NCI-H526 treated with DMSO at 0.1 percent for 48 hours (cell line): ENCODE data around the gene ACTN2.

Source experiments
- DNase-seq: peaks from one replicate; lab custom pipeline; 2025; lab: John Stamatoyannopoulos, UW

Gene ACTN2

DNA sequence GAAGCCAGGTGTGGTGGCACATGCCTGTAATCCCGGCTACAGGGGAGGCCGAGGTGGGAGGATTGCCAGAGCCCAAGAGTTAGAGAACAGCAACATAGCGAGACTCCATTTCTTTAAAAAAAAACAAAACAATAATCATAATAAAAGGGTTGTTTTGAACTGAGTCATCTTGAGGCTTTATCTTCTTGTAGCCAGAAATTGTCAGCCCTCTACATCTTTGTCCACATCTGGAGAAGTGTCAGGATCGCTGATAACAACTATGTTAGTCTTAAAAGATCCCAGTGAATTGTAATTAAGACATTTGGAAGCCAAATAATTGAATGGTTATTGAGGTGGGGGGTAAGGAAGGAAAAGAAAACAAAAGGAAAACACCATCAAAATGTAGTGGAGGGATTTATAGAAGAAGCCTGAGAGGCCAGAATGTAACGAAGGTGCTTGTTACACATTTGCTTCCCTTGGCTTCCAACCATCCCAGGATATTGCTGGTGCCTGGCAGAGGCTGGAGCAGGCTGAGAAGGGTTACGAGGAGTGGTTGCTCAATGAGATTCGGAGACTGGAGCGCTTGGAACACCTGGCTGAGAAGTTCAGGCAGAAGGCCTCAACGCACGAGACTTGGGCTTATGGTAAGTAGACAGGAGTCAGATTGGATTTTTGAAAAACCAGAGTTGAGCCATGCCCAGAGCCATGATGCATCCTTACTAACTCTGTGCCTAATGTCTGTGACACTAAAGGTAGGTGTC lies 56.3 kb downstream of the ACTN2 start:
- DNase-seq: no peak

DNA sequence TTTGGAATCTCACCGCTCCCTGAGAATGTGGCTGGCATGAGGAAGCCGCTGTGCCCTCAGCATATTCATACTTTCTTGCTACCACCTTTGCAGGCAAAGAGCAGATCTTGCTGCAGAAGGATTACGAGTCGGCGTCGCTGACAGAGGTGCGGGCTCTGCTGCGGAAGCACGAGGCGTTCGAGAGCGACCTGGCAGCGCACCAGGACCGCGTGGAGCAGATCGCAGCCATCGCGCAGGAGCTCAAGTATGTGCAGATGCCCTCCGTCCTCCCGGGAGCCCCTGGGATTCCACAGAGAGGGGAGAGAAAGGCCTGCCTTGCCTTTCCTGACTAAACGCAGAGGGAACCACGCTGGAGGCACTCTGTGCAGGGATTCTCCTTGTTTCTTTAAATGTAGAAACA lies 58.2 kb downstream of the ACTN2 start:
- DNase-seq: no peak

DNA sequence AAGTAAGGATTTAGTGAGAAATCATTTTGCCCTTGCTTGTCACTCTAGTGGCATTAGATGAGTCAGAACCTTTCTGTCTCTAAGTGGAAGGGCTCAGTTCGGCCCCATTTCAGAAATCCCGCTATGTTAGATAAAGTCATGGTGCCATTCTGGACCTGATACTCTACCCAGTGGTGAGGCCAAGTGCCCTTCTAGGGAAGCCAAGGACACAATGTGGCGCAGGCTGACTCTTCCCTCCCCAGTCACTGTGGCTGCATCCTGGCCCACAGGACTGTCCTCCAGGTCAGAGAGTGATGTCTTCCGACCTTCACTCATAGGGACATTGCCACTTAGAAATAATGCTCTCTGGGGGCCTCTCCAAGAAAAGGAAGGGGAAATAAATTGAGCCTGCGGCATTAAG lies 60.5 kb downstream of the ACTN2 start:
- DNase-seq: no peak

DNA sequence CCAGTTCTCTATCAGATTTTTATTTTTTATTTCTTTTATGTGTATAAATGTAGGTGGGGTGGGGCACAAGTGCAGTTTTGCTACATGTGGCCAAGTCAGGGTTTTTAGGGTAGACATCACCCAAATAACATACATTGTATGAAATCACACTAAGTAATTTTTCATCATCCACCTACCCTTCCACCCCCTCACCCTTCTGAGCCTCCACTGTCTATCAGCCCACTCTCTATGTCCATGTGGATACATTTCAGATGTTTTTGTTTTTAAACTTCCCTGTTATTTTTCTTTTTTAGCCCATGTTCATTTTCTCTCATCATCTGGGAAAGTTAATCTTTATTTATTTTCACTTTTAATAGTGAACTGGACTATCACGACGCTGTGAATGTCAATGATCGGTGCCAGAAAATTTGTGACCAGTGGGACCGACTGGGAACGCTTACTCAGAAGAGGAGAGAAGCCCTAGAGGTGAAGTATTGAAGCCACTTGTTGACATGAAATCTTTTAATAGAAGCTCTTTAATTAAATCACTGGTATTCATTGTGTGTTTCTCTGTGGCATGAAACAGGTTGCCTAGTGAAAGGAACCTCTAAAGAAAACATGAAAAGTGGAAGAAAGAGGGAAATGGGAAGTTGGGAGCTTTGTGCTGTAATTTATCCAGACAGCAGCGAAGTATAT lies 61.1 kb downstream of the ACTN2 start:
- DNase-seq: no peak

DNA sequence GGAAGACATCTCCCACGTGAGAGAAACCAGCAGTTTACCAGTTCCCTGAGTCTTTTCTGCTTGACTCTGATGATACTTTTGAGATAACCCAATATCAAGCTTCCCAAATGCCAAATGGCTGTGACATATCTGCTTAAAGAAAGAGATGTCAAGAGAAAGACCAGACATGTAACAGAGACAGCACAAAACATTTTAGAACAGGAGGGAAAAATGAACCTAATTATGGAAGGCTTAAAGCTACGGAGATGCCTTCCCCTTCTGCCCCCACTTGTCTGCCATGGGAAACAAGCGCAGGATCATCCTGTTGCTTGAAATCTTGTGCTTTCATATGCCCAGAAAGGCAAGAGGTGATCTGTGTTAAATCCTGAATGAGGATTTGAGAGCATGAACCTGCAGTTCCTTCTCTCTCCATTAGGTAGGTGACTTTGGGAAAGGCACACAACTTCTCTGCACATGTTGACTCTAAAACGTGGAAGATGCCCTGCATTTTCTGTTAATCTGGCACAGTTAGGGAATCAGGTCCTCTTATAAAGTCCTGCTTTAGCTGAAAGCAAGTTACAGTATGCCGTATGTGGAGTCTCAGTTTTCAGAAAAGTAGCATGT lies 62.1 kb downstream of the ACTN2 start:
- no peak for DNase-seq

DNA sequence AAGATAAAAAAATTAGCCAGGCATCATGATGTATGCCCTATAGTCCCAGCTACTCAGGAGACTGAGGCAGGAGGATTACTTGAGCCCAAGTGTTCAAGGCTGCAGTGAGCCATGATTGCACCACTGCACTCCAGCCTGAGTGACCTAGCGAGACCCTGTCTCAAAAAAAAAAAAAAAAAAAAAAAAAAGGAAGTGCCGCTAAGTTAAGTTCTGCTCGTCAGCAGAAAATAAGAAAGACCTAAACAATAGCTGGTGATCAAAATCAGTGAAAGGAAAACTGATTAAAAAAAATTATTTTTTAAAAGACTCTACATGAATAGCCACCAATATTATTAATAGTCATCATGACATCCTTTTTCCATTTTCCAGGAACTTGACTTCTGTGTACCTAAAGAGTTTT lies 64.6 kb downstream of the ACTN2 start:
- DNase-seq: no peak

DNA sequence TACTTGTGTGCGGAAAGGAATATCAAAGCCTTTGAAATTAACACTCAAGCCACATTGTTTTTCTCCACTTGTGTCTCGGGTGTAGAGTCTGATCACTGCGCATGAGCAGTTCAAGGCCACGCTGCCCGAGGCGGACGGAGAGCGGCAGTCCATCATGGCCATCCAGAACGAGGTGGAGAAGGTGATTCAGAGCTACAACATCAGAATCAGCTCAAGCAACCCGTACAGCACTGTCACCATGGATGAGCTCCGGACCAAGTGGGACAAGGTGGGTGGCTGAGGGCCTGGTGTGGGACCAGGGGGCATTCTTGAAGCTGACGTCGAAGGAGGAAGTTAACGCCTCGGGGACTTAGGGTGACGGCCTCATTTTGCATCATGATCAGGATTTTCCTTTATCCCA lies 65.1 kb downstream of the ACTN2 start:
- no peak for DNase-seq

DNA sequence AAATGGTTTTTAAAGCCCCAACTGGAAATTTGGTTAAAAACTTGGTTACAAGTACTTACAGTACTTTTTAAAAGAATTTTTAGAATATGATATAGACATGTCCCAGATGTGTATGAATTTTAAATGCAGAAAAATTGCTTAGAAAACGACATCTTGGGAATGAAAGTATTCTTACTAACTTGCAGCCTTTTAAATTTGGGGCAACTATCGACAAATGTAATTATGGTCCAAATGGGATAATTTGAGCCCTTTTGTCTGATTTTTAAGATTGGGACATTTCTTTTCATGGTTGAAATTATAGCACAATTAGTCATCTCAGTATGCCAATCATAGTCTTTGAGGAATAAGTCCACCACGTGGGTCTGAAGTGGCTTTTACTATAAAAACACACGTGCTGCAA lies 65.6 kb downstream of the ACTN2 start:
- no peak for DNase-seq

DNA sequence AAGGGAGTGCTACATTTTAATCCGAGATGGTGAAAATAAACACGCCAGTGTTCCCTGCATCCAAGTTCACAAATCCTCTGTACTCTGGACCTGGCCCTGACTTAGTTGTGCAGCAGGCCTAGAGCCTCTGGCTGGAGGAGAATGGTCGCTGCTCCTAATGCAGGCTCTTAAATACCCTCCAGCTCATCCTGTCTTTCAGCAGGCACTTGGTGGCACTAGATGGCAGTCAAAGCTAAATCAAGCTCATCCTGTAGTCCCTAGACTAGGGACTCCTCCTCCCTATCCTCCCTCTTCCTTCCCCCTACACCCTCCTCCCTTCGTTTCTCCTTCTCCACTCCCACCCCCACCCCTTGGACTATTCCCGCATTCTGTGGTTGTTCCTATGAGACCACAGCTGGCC lies 67.2 kb downstream of the ACTN2 start:
- no peak for DNase-seq

DNA sequence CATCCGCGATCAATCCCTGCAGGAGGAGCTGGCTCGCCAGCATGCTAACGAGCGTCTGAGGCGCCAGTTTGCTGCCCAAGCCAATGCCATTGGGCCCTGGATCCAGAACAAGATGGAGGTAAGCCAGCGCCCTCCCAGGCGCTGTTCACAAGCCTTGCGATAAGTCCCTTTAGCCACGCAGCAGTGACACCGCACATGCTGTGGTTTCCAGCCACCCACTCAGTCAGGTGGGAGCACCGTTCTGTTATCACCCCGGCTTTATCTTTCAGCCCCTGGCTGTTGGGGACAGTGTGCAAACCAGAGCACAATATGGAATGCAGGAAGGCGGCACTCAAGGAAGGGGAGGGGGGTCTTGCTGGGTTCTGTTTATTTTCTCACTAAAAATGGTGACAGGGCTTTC lies 67.7 kb downstream of the ACTN2 start:
- DNase-seq: no peak

DNA sequence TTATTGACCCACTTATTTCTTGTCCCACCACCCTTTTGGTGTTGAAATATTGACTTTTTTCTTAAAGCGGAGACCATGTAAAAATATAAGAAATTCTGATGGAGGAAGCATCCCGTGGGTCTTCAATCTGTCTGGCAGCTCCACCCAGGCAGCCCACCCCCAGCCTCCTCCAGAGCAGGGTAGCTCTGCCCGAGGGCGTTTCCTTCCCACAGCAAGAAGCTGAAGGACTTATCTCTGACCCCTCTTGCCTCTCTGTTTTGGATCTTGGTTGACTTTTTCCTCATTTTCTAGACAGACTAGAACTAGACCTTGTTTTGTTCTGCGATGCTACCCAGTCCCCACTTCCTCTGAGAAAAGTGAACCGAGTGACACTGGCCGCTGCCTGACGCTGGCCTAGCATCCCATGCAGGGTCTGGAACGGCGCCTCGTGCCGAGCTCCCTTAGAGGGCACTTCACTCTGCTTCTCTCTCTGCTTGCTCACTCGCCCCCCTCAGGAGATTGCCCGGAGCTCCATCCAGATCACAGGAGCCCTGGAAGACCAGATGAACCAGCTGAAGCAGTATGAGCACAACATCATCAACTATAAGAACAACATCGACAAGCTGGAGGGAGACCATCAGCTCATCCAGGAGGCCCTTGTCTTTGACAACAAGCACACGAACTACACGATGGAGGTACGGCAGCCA lies 68.4 kb downstream of the ACTN2 start:
- DNase-seq: no peak

DNA sequence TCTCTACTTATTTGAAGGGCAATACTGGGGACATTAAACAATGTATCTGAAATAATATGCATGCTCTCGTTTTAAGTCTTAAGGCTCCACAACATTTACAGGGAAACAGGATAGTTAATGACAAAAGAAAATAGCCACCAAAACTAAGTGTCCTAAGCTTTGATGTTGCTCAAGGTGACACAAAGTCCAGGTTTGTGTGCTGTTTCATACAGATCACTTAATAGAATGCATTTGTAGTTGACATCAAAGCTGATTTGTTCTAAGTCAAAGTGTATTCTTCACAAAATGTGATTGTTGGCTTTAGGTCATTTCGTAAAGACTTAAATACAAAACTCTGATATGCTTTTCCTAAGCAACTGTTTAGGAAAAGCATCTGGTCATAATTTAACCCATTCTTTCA lies 71.3 kb downstream of the ACTN2 start:
- no peak for DNase-seq

DNA sequence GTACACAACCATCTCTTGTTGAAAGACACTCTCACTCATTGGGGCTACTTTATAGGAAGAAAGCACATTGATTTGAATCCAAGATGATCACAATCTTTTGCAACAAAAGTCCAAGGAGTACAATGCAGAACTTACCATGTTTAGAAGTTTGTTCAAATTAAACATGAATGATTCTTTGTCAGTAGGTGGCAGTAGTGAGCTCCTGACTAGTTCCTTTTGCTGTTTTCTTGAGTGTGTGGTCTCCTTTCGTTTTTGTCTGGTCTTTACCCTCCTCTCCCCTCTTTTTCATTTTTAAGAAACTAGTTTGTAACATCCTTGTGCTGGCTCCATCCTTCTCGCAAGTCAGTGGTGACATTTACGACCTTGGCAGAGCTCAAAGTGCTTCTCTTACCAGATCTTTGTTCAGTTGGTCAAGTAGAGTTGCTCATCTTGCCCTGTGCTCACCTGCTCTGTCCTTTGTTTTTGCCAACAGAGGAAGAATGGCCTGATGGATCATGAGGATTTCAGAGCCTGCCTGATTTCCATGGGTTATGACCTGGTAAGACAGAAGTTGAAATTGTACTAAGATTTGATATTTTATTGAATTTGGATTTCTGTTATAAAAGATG lies 73.1 kb downstream of the ACTN2 start:
- DNase-seq: peak; percentile 10

DNA sequence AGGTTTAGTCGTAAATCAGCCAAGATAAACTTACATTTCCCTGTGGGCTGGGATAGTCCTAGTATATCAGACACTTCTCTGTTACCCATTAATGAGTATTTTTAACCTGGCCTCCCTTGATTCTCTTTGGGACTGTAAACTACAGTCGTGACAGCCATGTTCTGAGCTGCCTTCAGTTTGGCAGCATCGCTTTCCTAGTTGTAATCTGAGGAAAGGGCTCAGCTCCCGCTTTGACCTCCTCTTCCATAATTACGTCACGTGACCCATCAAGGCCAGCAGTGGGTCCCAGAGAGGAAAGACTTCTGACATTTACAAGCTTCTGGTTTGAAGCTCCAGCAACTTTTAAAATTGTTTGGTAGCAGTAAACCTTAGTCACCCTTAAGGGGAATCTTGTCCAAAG lies 74.2 kb downstream of the ACTN2 start:
- no peak for DNase-seq

DNA sequence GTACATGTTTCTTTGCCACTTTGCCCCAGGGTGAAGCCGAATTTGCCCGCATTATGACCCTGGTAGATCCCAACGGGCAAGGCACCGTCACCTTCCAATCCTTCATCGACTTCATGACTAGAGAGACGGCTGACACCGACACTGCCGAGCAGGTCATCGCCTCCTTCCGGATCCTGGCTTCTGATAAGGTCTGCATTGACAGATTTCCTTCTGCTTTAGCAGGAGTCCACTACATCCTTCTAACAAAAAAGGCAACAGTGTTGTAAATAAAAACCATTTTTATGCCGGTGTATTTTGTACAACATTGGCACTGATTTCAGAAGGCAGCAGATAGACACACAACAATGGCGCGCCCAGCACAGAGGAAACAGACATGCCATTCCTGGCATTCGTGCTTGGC lies 74.7 kb downstream of the ACTN2 start:
- no peak for DNase-seq

DNA sequence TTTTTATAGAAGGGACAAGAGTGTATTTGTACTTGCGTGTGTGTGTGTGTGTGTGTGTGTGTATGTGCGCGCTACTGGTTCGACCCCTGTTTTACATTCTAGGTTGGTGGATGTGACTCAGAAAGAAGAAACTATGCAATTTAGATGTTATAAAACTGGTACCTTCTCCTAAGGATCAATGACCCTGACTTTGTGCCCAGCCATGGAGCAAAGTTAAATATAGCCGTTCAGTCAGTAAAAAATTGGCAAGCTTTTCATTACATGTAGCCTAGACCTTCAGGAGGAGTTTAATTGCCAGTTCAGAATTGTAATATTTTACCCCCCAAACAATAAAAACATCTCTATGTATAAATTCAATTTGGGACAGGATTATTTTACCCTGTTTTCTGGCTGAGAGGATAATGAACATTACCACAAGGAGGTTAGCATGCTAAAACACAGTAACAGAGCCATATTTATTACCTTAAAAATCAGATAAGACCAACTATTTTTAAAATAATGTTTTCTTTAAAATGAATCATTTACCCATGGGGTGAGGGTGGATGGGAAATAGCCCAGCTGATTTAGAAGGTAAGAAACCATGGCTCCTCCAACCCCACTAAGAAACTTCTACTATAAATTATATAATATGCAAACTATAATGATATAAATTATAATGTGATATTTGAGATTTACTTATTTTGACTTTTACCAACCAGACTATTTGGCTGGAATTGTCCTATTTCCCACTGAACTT lies 75.3 kb downstream of the ACTN2 start:
- no peak for DNase-seq

DNA sequence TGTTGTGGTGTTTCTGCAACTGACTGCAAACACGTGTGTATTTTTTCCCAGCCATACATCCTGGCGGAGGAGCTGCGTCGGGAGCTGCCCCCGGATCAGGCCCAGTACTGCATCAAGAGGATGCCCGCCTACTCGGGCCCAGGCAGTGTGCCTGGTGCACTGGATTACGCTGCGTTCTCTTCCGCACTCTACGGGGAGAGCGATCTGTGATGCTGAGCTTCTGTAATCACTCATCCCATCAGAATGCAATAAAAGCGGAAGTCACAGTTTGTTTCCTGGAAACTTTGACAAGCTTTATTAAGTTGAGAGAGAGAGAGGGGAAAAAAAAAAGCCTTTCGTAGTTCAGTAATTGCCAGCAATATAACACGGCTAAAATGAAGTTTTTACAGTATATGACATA lies 76.1 kb downstream of the ACTN2 start:
- no peak for DNase-seq

DNA sequence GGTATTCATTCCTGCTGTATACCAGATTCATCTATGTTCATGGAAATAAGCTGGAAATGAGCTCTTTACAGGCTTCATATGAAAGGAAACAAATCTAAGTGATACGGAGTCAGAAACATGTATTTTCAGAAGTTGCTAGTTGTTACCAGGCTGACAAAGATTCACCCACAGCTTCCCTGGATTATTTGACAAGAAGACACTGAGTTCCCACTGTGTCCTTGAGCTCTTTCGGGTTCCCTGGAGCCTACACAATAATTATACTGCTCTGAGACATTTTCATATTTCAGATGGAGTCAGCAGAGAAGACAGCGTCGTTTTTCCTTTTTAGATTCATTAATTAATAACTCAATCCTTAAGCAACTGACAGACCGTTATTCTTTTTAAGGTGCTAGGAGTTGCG lies 79.5 kb downstream of the ACTN2 start:
- DNase-seq: no peak

DNA sequence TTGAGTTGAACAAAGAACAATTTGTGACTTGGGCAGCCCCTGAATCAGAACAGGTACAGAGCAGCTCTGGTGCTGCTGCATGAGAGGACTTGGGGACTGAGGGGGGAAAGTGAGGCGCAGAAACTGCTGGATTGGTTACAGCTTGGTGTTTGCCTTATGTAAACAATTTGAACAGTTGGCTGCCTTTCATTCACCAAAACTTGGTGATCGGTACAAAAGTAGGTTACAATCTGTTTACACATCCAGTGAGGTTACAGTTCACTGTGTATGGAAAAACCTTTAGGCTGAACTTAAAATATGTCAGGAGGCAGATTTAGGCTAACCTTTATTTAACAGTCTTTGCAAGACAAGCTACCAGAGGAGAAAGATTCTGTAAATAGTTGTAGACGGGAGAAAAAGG lies 80.2 kb downstream of the ACTN2 start:
- no peak for DNase-seq

DNA sequence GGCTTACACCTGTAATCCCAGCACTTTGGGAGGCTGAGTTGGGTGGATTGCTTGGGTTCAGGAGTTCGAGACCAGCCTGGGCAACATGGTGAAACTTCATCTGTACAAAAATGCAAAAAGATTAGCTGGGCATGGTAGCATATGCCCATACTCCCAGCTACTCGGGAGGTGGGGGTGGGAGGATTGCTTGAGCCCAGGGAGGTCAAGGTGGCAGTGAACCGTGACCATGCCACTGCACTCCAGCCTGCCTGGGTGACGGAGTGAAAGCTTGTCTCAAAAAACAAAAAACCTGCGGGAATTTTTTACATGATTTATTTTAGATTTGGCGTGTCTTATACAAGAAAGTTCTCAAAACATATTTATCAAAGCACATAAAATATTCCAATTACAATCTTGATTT lies 81.0 kb downstream of the ACTN2 start:
- DNase-seq: no peak

DNA sequence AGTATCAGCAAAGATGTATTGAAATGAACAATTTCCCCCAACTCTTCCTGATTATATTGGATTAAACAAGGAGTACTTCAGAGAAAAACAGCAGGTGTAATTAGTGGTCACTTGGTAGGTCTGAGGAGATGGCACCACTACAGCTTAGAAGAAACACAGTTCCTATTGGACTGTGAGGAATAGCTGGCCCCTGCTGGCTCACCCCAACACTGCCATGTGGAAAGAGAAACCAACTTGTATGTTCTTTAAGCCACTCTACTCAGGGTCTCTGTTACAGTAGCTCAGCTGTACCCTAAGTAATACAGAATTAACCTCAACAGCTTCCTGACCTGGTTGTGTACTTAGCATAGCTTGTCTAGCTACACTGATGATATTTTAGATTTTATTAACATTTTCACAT lies 82.3 kb downstream of the ACTN2 start:
- DNase-seq: no peak

DNA sequence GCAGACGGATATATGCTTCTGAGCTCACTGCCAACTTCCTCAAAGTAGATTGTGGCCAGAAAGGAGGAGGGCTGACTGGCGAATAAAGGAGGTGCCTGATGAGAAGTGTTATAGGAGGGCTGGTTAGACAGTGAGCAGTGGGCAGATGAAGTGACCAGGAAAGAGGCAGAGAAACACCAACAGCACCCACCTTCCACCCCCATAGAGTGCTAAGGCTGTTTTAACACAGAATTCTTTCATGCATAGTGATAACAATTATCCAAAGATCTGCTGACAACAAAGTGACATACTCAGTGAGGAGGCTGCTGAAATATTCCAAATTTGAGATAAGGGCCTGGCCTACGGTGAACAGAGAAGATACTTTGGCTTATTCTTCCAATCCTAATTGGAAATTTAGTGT lies 87.6 kb downstream of the ACTN2 start:
- no peak for DNase-seq
